ENCODE measurements around the gene CD80.

GRCh38 chr3:119547227-119547626, 12.2 kb downstream of the CD80 start:
- TF ChIP-seq TAF1 (IDR thresholded peaks at IDR 0.05; ENCODE audit: low read depth, low read length) (no peak), POLR2A (IDR thresholded peaks at IDR 0.05; ENCODE audit: low read depth, low read length) (no peak), POLR2AphosphoS5 (IDR thresholded peaks at IDR 0.05; ENCODE audit: low read depth, low read length) (no peak)
